Stimulated activated CD4-positive, alpha-beta T cell treated with anti-CD3 and anti-CD28 coated beads, Interleukin-12 subunit alpha, Interleukin-12 subunit beta, amount 100 ng/mL, for 24 hours (primary cell): ENCODE data around the gene ATP5MK.
"Not testable (repeated sequence)": the region's sequence is repeated elsewhere in the genome, so short reads cannot be mapped to it uniquely, and the experiment has no call there.

Experiments
- DNase-seq, 2 experiments: peaks; one replicate each; pipeline ENCODE4 v3.0.0-alpha.2; 2020; ENCODE audit warnings: low read depth in 2 of 2

The ATP5MK gene, protein sequence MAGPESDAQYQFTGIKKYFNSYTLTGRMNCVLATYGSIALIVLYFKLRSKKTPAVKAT

GRCh38 chr10:103396067-103396788 lies at the start of gene ATP5MK, which contains the start of gene PDCD11:
Gene ATP5MK, minus strand, starts transcription at chr10:103396475. Its CDS starts 4,018 bp downstream, at chr10:103392457.
Gene PDCD11, plus strand, starts transcription at chr10:103396626. Its CDS starts 1,801 bp downstream, at chr10:103398427.
- DNase-seq = peak; percentile 93 to 96

GRCh38 chr10:103445366-103445765 lies 49.1 kb upstream of the ATP5MK start:
- no peak for DNase-seq

DNA sequence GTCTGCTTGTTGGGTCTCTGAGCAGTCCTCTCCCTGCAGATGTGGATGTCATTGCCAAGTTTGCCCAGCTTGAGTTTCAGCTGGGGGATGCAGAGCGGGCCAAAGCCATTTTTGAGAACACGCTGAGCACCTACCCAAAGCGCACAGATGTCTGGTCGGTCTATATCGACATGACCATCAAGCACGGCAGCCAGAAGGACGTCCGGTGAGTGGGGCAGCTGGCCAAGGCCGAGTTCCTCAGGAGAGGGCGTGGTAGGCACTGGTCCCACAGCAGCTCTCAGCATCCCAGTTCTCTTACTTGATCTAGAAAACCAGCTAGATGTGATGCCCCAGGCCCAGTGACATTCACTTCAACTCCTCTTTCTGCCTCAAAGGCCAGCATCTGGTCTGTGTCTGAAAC lies 48.2 kb upstream of the ATP5MK start:
- DNase-seq = no peak

DNA sequence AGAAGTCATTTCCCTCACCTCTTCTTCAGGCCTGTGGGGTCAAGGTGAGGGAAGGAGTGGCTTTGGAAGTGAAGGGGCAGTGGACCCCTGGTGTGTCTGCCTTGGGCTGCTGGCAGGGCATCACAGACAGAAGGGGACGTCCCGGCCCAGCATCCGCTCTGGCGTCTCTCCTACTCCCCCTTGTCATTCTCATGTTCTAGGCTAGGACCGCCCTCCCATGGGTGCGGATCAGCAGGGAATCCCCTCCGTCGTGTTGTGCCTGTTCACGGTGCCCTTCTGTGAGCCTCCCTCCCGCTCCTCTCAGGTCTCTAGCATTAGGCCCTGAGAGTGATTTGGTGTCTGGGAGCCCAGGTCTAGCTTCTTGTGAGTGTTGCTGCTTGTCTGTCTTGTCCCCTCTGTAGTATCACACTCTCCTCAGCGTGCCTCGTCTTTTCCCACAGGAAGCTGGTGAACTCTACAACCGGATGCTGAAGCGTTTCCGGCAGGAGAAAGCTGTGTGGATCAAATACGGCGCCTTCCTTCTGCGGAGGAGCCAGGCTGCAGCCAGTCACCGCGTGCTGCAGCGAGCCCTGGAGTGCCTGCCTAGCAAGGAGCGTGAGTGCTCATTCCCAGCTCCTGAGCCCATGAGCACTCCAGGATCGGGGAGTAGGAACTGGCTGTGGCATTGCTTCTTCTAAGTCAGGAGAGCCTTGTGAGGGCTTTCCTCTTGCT lies 47.4 kb upstream of the ATP5MK start:
- DNase-seq = no peak

DNA sequence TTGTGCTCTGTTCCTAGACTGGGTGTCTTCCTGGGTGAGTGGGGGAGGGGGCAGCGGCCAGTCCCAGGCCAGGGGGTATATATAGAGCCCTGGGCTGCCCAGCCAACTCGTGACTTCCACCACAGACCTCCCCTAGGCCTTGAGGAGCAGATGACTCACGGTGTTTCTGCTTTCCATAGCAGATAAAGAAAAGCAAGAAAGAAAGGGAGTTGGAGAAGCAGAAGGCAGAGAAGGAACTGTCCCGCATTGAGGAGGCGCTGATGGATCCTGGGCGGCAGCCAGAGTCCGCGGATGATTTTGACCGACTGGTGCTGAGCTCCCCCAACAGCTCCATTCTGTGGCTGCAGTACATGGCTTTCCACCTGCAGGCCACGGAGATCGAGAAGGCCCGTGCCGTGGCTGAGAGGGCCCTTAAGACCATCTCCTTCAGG lies 45.8 kb upstream of the ATP5MK start:
- DNase-seq = no peak

- no peak for DNase-seq
Measured at GRCh38 chr10:103441611-103442010, 45.3 kb upstream of the ATP5MK start.

DNA sequence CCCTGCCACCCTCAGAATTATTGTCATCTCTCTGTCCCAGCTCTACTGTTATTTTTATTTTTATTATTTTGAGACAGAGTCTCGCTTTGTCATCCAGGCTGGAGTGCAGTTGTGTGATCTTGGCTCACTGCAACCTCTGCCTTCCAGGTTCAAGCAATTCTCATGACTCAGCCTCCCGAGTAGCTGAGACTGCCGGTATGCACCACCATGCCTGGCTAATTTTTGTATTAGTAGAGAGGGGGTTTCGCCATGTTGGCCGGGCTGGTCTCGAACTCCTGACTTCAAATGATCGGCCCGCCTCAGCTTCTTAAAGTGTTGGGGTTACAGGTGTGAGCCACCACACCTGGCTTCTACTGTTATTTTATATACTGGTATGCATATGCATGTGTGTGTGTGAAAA lies 44.9 kb upstream of the ATP5MK start:
- no peak for DNase-seq

DNA sequence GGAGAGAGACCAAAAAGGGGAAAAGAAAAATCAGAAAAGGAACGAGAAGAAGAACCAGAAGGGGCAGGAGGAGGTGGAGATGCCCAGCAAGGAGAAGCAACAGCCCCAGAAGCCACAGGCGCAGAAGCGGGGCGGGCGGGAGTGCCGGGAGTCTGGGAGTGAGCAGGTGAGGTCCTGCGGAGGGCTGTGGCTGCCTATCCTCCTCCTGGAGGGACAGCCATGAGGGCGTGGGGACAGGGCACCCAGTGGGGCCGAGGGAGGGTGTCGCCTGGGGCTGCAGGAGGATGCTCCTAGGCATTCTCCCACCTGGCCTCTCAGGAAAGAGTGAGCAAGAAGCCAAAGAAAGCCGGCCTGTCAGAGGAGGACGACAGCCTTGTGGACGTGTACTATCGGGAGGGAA lies 44.1 kb upstream of the ATP5MK start:
- no peak for DNase-seq

GRCh38 chr10:103439776-103440175 lies 43.5 kb upstream of the ATP5MK start:
- DNase-seq = no peak

- DNase-seq = no peak
Measured at GRCh38 chr10:103433858-103434257, 37.6 kb upstream of the ATP5MK start.

DNA sequence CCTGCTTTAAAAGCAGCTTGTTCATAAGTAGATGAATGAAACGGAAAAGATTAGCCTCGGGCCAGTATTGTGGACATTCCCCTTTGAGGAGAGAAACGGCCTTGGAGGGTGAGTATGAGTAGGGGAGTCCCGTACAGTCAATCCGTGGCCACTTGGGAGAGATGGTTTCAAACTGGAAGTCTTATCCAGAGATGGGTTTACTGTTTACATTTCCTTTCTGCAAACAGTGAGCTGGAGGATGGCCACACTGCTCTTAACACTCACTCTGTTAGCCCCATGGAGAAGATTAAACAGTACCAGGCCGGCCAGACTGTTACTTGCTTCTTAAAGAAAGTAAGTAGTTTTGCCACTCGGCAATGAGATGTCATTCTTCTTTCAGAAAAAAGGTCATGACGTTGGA lies 35.6 kb upstream of the ATP5MK start:
- DNase-seq = no peak

- no peak for DNase-seq
Measured at GRCh38 chr10:103429647-103430046, 33.4 kb upstream of the ATP5MK start.

DNA sequence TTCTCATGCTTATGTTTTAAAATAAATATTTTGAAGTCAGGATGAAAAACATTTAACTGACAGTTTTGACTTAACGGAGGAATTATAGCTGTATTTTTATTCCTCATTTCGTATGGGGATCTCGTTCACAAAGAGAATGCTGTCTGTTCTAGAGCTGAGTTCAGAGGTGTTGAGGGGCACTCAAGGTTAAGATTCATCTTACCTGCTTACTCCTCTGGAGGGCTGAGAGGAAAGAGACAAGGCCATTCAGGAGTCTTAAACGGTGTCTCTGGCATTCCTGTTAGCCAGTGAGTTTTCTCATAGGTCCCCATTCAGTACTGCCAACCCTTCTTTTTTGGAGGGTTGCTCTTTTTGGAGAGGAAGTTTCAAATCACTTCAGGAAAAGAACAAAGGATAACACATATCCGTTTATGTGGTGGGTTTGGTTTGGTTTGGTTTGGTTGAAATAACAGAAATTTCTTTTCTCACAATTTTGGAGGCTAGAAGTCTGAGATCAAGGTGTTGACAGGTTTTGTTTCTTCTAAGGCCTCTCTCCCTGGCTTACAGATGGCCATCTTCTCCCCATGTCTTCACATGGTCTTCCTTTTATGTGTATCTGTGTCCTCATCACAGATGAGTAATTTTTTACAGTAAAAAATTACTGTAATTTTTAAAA lies 32.8 kb upstream of the ATP5MK start:
- DNase-seq = no peak

- DNase-seq = no peak
Measured at GRCh38 chr10:103427866-103428265, 31.6 kb upstream of the ATP5MK start.

DNA sequence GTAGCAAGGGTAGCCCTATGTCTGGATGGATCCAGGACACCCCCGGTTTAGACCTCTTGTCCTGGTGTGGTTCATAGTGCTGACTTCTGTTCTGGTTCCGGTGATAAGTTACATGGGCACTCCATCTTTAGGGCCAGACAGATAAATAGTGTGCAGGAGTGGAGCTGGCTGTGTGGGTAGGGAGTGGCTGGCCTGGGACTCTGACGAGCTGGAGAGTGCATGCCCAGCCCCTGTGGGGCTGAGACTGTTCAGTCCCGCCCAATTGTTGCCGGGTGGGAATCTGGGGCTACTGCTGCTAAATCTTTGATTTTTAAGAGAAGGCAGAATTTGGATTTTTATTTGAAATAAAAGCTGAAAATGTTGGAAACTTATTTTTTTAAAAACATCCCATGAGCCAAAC lies 27.5 kb upstream of the ATP5MK start:
- no peak for DNase-seq

DNA sequence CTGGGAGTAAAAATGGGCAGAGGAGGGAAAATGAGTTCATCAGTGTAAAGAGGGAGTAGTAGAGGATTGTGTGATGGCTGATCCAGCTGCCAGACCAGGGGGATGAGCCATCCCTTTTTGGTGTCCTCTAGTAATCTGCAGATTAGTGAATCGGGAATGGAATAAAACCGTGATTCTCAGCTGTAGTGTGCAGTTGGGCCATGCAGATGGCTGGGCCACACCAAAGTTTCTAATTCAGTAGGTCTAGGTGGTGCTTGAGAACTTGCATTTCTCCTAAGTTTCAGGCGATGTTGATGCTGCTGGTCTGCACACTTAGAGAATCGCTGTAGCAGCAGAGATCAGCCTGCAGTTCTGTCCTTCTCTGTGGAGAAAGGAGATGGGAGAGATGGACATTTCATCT lies 22.8 kb upstream of the ATP5MK start:
- no peak for DNase-seq

DNA sequence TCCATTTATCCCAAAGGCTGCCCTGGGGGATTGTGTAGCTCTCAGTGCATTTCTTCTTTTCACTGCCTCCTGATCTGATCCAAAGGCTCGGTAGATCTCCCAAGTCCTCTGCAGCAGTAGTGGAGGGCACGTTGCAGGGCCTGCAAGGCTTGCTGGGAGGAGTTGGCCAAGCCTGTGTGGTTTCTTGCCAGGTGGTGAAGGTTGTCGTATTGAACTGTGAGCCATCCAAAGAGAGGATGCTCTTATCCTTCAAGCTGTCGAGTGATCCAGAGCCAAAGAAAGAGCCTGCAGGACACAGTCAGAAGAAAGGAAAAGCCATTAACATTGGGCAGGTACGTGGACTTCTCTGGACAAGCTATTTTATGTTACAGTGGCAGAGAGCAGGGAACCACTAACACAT lies 21.3 kb upstream of the ATP5MK start:
- DNase-seq = no peak

DNA sequence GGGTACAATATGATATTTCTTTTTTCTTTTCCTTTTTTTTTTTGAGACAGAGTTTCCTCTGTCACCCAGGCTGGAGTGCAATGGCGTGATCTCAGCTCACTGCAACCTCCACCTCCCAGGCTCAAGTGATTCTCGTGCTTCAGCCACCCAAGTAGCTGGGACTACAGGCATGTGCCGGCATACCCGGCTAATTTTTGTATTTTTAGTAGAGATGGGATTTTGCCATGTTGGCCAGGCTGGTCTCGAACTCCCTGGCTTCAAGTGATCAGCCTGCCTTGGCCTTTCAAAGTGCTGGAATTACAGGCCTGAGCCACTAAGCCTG lies 20.8 kb upstream of the ATP5MK start:
- not testable (repeated sequence) for DNase-seq

DNA sequence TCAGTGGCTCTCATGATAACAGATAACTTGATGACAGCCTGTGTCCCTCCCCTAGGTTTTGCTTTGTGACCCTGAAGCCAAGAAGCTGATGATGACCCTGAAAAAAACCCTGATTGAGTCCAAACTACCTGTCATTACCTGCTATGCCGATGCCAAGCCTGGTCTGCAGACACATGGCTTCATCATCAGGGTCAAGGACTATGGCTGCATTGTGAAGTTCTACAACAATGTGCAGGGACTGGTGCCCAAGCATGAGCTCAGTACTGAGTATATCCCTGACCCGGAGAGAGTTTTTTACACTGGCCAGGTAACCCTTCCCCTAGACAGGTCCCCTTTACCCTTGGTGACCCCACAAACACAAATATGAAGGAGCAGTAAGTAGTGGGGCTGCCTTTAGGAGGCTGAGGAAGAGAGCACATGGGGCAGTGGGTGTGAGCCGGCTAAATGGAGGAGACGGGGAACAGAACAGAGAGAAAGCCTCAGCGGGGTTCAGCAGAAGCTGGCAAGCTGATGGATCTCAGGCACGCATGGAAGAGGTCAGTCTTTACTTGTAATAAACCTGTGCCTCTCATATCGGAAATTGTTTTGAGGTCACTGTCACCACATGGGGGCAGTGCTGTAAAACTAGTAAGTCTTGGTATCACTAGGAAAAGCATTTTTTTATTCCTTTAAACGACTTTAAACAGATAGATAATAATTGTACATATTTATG lies 20.3 kb upstream of the ATP5MK start:
- DNase-seq = no peak

DNA sequence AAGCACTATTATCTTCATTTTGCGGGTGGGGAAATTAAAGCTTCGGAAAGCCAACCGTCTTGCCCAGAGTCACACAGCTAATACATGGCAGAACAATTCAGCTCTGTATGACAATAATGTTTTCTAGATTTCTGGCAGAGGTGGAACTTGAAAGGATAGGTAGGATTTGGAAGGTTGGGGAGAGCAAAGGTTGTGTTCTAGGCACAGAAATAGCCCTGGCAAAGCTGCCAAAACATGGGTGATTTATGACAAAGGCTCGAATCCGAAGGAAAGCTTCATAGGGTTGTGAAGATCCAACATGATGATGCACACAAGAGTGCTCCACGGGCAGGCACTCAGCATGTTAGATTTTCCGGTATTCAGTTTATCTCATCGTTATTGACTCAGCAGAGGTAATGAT lies 19.3 kb upstream of the ATP5MK start:
- no peak for DNase-seq

DNA sequence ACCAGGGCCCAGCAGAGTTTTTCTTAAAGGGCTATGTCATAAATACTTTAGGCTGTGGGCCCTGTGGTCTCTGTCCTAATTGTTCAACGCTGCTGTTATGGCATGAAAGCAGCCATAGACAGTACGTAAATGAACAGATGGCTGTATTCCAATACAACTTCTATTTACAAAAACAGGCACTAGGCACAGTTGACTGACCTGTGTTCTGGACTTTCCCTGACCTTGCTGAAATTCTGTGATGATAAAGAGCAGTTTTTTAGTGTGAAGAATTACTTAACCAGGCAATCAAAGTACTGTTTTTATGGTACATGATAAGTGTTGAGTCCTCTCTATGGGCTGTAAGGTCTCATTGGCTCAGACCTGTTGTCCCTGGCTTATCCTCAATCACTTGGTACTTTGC lies 17.3 kb upstream of the ATP5MK start:
- no peak for DNase-seq

DNA sequence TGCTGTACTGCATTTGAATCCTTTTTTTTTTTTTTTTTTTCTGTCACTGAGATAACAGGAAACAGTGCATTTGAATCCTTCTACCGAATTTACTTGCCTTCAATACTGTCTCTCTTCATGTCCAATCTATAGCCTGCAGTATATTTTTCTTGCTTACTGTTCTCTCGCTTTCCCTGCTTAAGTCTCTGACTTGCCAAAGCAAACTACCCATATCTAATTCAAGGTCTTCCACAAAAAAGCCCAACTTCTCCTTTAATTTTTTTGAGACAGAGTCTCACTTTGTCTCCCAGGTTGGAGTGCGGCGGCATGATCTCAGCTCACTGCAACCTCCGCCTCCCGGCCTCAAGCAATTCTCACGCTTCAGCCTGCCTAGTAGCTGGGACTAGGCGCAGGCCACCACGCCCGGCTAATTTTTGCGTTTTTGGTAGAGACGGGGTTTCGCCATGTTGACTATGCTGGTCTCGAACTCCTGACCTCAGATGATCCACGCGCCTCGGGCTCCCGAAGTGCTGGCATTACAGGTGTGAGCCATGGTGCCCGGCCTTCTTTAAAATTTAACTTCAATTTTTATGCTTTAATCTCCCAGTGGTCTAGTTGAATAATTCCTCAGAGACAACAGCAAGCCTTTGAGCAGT lies 1.0 kb upstream of the ATP5MK start:
- no peak for DNase-seq
